Measurements from ENCODE around the gene DNM3.

DNA sequence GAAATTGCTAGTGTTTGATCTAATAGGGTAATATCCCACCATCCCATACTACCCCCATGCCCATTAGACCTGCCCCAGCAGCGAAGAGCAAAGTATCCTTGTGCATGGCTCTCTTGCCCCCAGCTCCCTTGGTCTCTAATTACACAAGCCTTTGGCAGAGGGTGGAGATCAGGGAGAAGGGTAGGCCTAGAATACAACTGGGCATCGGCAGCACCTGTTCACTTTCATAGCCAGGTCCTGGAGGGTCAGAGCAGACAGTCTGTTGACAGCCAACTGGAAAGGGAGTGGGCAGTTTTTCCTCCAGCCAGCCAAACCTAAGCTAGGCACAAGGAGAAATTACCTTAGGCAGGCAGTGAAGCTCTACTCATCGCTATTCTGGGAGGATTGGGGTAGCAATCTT lies 605.2 kb downstream of the DNM3 start:
- TF ChIP-seq, protein P1, sequence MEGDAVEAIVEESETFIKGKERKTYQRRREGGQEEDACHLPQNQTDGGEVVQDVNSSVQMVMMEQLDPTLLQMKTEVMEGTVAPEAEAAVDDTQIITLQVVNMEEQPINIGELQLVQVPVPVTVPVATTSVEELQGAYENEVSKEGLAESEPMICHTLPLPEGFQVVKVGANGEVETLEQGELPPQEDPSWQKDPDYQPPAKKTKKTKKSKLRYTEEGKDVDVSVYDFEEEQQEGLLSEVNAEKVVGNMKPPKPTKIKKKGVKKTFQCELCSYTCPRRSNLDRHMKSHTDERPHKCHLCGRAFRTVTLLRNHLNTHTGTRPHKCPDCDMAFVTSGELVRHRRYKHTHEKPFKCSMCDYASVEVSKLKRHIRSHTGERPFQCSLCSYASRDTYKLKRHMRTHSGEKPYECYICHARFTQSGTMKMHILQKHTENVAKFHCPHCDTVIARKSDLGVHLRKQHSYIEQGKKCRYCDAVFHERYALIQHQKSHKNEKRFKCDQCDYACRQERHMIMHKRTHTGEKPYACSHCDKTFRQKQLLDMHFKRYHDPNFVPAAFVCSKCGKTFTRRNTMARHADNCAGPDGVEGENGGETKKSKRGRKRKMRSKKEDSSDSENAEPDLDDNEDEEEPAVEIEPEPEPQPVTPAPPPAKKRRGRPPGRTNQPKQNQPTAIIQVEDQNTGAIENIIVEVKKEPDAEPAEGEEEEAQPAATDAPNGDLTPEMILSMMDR (IDR thresholded peaks at IDR 0.05), result no peak
- no peak for TF ChIP-seq POLR2AphosphoS5 (IDR thresholded peaks at IDR 0.05)
